ENCODE data around the gene PITX3. TPM values are rescaled to one million over a fixed set of nuclear protein-coding genes. Genes with fewer than 3 reads are reported as not detected.
"Not testable (repeated sequence)": the region's sequence is repeated elsewhere in the genome, so short reads cannot be mapped to it uniquely, and the experiment has no call there.

PITX3 gene
- total RNA-seq, 1 donor from 2014 or later = not detected

DNA sequence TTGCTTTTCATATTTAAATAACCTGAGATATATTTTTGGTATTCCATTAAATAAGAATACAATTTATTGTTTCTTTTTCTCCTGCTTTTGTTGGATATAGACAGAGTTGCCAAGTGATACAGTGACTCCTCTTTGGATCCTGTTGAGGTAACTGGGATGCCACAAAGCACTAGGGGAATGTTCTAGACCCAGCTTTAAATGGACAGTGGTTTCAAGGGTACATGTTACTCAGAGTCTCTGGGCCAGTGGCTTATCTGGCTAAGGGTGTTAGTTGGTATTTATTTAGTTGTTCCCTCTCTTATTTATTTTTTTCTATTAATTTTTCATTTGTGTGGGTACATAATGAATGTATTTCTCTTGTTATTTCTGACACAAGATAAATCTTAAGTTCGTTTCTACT is 13.1 kb upstream of the PITX3 start:
- ATAC-seq = no peak

DNA sequence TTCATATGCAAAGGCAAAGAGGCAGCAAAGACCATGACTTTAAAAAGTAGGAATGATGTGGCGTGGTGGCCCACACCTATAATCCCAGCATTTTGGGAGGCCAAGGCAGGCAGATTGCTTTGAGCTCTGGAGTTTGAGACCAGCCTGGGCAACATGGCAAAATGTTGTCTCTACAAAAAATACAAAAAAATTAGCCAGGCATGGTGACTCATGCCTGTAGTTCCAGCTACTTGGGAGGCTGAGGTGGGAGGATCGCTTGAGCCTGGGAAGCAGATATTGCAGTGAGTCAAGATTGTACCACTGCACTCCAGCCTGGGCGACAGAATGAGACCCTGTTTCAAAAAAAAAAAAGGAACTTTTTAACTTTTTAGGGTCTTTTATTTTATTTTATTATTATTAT is 11.2 kb upstream of the PITX3 start:
- ATAC-seq = not testable (repeated sequence)

DNA sequence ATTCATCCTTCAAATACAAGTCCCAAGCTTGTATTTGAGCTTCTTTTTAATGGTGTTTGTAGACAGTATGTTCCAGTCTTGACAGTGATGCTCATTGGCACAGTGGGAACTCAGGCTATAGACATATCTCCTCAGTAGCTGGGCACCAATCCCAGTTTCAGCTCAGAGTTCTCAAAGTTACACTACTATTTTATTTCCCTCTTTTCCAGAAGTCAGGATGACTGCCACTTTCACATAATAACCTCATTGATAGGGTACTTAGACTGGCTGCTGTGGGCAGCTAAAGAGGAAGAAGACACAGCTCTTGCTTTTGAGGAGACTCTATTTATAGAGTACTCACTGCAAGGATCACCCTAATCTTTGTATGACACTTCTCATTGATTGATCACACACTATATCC is 6.4 kb upstream of the PITX3 start:
- ATAC-seq = no peak

DNA sequence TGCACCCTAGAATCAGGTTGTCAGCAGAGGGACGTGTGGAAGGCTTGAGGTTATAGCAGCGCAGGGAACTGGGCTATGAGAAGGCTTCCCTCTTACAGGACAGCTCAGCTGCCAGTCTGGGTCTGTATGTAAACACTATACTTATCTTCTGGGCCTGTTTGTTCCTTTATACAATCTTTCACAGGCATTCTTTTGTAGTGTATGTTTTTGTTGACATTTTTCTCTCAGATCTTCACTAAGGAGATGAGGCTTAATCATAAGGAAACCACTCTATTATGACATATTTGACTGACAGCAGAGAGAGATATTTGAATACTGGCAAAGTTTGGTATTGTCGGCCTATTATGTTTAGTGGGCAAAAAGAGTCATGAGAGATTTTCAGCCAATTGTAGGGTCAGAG is 4.9 kb upstream of the PITX3 start:
- no peak for ATAC-seq

DNA sequence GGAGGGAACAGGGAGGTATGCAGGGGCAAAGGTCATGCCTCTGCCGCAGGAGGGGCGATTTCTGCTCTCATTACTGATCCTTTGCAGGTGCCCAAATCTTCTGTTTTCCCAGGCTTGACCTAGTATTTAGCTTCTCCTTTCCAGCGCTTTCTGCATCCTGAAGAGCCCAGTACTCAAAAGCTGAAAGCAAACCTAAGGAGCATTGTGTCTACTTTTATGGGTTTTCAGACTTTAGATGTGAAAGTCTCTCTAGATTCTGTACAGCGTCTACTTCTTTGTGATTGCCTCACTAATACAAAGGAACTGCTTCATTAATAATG is 4.6 kb upstream of the PITX3 start:
- no peak for ATAC-seq

DNA sequence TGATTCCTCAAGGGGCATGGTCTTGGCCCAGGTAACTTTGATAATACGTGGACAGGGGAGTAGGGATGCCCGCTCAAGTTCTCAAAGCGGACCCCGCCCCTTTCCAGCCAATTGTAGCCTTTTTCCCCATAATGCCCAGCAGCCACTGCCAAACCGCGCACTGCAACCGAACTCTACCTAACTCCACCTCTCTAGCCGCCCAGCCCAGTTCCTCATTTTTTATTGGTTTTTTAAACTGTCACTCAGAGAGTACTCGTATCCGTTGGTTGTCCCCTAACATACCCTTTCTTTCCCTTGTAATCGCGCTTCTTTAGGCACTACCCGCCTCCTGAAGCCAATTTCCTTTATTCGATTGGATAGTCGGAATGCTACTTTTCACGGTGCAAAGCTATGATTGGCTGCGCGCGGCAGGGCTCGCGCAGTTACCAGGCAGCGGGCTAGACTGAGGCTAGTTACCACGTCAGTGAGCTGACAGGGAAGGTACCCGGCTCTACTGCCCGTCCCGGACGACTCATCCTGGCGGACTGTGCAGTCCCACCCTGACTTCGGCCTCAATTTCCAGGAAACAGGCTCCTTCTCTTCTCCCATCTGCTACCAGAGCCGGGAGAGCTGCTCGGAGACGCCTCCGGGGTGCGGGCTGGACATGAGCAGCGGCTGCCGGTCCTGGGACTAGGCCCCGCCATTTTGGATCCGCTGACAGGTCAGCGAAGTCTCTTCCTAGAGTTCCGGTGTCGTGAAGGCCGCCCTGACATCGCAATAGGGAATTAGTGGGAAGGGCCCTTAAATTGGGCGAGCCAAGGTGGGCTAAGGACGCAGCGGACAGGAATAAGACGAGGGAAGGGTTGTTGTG is 4.0 kb upstream of the PITX3 start, which contains the start of gene GBF1:
Gene GBF1 (plus strand): TSS at position 451 of the 850 bp plus-strand sequence. CDS start 13,407 bp downstream, outside the sequence.
- peak; percentile 93 for ATAC-seq

DNA sequence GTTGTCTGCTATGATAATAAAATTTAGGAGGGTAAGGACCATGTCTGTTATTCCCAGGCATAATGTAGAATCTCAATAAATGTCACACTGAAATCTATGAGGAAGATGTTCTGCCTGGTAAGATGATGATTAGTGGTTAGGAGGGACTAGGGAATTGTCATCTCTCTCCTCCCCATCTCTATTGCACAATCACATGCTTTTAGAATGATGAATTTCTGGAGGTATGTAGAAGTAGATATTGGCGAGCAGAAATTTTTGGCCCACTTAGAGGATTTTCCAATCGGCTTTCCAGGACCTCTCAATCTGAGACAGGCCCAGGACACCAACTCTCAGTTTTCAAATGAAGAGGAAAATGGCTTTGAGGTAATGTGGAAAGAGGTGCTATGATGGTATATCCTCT is 2.0 kb upstream of the PITX3 start:
- ATAC-seq = no peak

DNA sequence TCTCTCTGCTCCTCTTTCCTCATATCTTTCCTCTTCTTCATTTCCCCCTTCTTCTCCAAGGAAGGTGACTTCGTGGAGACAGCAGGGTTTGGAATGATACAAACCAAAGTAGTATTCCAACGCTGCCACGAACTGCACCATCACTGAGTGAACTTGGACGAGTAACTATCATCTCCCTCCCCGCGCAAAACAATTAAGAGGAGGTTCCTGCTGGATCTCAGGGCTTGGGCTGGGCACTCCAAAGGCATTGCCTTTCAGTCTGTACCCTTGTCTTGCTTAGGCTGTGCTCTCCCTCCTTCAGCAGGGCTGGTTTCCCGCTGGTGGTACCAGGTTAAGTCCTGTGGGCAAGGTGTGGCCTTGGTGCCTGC is 790 bp upstream of the PITX3 start:
- no peak for ATAC-seq

DNA sequence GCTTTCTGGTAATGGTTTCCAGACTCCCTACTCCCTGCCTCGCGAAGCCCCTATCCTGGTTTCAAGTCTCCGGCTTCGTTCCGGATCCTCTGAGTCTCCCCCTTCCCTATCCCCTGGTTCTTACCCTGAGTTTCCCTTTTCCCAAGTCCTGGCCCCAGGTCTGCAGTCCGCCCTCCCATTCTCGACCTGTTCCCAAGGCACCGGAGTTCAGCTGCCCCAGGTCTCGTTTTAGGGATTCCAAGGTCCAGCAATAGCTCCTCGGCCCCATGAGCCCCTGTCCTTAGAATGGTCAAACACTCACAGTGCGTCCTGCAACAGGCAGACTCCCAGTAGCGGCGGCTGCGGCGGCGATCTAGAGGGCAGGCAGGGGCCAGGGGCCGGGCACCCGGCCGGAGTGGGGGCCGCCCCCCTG is 274 bp downstream of the PITX3 start:
- no peak for ATAC-seq

DNA sequence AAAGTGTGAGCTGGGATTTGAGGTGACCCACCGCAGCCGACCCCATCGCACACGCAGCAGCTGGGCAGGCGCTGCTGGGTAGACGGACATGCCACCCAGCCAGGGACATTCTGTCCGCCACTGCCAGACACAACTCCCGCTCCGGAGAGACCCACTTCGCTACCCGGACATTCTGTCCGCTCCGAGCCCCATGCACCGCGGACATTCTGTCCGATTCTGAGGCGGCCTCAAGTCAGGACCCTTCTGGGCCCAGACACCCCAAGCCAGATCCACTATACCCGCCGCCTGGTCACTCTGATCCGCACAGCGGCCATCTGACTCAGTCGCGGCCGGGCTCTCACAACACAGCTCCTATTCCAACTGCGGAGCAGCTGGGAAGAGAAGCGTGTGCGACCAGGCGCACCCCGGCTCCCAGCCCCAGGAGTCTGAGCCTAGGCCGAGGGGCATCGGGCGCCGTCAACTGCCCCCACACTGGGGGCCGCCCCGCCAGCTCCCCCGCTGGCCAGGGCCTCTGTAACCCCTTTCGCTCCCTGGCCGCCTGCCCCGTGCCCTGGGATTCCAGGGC is 763 bp downstream of the PITX3 start:
- ATAC-seq = no peak

DNA sequence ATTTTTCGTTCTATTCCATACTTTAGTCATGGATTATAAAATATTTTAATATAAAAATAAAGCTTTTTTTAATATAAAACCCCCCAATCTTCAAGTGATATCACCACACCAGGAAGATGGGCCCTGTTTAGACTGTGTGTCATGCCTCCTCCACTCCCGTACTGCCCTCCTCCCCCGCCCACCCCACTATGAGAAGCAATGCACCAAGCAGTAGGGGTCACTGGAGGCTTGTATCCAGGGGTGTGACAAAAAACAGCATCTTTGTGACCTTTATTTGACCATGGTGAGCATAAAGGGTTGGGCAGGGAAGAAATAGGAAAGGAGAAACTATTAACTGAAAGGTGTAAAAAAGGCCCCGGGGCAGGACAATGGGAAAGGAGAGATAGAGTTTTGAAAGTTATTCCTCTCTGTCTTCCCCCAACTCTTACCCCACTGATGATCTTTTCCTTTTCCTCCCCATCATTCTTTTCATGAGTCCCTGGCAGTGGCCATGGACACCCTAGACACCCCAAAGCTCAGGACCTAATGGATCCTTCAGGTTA is 3.5 kb downstream of the PITX3 start:
- no peak for ATAC-seq

DNA sequence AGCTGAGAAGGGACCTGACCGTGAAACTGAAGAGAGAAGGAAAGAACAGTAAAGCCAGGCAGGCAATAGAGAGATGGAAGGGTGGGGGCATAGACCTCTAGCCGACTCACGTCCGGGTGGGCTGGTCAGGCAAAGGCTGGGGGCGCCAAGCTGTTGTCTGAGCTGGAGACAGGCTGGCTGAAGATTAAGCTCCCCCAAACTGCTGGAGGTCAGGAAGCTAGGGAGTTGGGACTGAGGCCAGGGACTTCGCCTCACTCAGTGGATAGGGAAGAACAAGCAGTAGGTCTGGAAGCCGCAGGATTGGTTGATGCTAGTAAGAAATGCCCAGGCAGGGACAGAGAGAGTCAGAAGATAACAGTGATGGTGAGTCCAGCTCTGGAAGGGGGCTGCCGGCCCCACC is 5.3 kb downstream of the PITX3 start:
- ATAC-seq = no peak

DNA sequence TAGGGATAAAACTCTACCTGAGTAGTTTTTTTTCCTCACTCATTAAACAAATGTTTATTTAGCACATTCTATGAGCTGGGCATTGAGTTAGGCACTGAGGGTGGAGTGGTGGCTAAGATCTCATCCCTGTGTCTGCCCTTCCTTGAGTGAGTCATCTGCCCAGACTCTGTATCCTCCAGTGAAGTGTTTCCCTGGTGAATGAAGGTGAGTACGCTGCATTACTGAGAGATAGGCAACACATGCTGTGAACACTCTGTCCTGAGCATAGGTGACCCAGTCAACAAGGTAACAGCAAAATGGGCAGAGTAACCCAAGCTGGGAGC is 5.8 kb downstream of the PITX3 start:
- ATAC-seq = peak; percentile 88

DNA sequence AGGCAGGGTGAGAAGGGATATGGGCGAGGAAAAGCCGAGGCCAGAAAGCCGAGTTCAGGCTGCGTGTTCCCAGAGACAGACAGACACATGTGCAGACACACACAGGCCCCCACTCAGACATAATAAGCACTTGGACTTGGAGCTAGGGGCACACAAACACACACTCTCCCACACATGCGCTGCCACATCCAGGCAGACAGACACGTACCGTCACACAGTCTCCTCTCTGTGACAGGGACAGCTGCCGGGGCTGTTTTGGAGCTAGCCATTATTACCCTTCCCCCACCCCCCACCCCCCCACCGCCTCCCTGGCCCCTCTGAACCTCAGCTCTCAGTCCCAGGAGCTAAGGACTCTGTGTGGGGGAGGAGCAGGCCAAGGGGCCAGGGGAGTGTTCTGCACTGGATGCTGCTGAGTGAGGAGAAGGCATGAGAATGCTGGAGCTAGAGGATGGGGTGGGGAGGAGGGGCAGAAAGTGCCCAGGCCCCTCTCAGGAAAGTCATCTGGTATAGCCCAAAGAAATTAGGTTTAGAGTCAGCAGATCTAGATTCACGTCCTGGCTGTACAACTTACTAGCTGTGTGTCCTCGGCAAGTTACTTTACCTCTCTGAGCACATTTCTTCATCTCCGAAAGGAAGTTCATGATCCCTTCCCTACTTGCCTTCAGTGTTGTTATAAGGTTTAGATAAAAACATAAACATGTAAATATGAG is 6.3 kb downstream of the PITX3 start:
- ATAC-seq = no peak

DNA sequence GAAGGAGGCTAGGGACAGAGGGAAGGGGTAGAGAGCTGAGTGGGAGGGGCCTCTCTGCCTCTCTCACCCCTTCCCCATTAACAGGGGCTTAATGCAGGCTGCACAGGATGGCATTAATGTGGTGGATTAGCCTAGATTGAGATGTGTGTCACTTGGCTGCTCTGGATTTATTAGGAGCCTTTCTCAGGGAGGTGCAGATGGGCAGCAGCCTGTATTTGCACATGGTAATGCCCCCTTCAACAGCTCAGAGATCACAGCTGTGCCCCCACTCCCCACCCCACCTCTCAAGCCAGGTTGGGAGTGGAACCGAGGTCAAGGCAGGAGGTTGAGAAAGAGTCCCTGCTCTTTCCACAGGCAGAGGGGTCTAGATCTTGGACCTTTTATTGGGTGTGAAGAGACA is 7.3 kb downstream of the PITX3 start:
- ATAC-seq = no peak

DNA sequence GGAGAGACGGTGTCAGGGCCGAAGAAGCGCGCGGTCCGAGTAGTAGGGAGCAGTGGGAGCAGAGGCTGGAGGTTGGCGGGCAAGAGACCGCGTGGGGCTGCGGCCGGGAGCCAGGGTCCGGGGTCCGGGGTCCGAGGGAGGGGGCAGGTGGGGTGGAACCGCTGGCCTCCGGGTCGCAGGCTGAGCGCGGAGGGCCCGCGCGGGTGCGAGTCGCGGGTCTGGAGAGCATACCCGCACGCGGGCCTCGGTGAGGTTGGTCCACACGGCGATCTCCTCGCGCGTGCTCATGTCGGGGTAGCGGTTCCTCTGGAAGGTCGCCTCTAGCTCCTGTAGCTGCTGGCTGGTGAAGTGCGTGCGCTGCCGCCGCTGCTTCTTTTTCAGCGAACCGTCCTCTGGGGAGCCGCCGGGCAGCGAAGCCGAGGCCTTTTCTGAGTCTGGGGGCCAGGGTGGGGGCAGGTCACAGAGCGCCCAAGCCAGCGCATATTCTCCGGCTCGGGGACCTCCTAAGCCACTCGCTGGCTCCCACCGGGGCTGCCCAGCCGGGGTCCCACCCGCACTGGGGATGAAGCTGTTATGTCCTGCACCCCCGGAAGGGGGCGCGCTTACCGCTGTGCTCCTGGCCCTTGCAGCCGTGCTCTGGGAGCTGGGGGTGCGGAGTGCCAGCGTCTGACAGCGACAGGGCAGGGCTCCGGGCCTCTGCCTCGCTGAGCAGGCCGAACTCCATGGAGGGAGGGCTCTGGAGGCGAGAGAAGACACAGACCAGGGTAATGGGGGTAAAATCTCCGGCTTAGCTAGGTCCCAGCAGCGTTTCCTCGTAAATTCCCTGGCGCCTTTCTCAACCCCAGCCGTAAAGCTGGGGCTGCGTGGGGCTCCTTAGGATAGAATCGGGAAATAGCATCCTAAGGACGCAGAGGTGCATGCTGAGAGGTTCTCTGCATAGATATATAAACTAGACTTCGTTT is 9.7 kb downstream of the PITX3 start:
- ATAC-seq = peak; percentile 59

DNA sequence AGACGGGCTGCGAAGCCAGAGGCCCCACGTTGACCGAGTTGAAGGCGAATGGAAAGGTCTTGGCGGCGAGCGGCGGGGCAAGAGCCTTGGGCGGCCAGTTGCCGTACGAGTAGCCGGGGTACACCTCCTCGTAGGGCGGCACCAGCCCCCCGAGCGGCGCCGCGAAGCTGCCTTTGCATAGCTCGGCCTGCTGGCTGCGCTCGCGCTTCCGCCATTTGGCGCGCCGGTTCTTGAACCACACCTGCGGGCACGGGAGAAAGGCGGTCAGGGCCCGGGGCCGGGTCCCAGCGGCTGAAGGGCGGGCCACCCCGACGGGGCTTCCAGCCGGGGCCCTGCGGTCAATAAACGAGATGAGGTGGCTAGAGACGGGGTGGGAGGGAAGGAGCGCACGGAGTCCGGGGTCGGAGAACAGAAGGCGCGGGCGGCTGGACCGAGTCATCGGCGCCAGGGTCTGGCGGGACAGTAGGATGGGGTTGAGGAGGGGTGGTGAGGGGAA is 10.4 kb downstream of the PITX3 start:
- no peak for ATAC-seq

DNA sequence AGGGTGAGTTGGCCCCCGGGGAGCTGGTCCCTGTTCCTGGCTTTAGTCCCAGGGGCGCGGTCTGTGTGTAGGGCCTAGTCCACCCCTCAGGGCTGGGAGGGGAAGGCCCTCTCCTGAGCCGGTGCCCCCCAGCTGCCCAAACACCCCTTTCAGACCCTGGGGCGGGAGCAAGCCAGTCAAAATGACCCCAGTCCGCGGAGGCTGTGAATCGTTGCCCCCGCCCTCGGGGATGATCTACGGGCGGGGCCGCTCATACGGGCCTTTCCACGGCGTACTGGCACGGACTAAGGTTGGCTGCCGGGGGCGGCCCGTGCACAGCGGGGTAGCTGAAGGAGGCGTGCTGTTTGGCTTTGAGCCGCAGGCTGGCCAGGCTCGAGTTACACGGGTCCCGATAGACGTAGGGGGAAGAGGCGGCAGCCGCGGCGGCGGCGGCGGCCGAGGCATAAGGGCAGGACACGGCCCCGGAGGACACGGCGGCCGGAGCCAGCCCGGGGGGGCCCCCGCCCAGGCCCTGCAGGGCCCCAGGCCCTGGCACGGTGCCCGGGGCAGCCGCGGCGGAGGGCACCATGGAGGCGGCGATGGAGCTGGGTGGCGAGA is 10.9 kb downstream of the PITX3 start:
- peak; percentile 19 for ATAC-seq

DNA sequence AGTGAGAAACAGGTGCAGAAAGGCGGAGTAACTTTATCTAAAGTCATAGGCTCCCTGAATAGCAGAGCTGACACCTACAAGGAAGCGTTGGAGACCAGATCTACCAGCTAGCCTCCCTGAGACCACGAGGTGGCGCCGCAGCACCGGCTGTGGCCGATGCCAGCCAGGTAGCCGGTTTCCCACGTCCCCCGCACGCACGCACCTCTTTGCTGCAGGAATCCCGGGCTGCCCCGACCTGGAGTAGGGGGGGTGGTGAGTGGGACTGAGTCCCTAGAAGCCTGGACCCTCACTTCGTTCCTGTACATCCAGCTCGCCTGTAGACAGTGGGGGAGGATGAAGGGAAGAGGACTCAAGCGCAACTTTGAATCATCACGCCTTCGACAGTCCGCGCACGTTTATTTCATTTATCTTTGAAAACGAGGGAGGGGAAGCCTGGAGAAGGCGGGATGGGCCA is 11.5 kb downstream of the PITX3 start:
- ATAC-seq = peak; percentile 68

DNA sequence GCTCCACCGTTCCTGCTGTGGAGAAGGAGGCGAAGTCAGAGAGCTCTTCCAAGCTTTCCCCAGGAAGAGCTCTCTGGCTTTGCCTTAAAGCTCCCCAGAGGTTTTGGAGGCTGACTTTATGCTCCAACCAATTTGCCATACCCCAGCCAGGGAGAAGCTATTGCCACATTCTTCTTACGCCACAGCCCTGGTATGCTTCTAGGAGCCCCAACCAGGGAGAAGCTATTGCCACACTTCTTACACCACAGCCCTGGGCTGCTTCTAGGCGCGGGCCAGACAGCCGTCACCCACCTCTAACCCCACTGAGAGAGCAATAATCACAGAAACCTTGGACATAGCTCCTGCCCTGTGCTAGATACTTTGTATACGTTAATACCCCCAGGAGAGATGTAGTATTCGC is 14.3 kb downstream of the PITX3 start:
- no peak for ATAC-seq

DNA sequence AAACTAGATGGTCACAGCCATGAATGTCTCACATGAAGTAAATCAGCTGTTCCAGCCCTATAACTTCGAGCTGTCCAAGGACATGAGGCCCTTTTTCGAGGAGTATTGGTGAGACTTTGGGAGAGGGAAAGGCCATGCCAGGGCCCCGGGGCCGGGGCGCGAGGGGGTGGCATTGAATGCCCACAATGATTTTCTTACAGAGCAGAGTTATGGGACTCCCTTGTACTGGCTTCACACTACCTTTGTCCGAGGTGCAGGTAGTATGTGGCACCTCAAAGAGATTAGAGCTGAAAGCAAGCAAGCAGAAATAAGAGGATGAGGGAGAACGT is 14.8 kb downstream of the PITX3 start:
- ATAC-seq = no peak

Measured in esophagus mucosa (tissue), 1 donor.